Gastroesophageal sphincter (tissue), 4 donors: ENCODE measurements around the gene NBEA. TPM values are rescaled to one million over a fixed set of nuclear protein-coding genes. Genes with fewer than 3 reads are reported as not detected.
A peak's percentile ranks its signal among the peaks of the same experiment; 100 is the strongest.

Source experiments
- ATAC-seq: fragments of 150-250 bp; one replicate; pipeline ENCODE4 v1.9.1; 2016; ENCODE audit warnings: mild to moderate bottlenecking, moderate library complexity
- H3K27ac ChIP-seq, 4 donors: fragments of 200-600 bp; sonication (generic) in 3 of 4; 1 replicate in 3 of 4; 2 replicates in 1 of 4; pipeline ENCODE4 v1.5.1; 2016 to 2019
- H3K27me3 ChIP-seq: fragments of 200-600 bp; sonication (generic); one replicate; pipeline ENCODE4 v1.5.1; 2019
- H3K36me3 ChIP-seq, 2 donors: fragments of 200-600 bp; sonication (generic); one replicate each; pipeline ENCODE4 v1.5.1; 2019; ENCODE audit warnings: control low read depth in 1 of 2
- H3K4me1 ChIP-seq, 3 donors: fragments of 200-600 bp; sonication (generic); 1 replicate in 2 of 3; 2 replicates in 1 of 3; pipeline ENCODE4 v1.5.1; 2016 to 2019; ENCODE audit warnings: control low read depth in 2 of 3
- H3K4me3 ChIP-seq, 2 donors: fragments of 200-600 bp; sonication (generic); one replicate each; pipeline ENCODE4 v1.5.1; 2019; ENCODE audit warnings: mild to moderate bottlenecking in 1 of 2, moderate library complexity in 1 of 2
- H3K9me3 ChIP-seq, 3 donors: fragments of 200-600 bp; sonication (generic); one replicate each; pipeline ENCODE4 v1.5.1; 2017 to 2019; ENCODE audit warnings: control low read depth in 2 of 3
- CTCF ChIP-seq, 4 experiments: fragments of 200-600 bp in 2 of 4; fragments of 450-650 bp in 2 of 4; sonication (generic) in 1 of 4; IDR thresholded peaks; one replicate each; pipeline ENCODE4 v1.5.1; 2017 to 2019; ENCODE audit warnings: antibody characterized with exemption in 4 of 4, mild to moderate bottlenecking in 2 of 4, moderate library complexity in 2 of 4
- EP300 ChIP-seq: sonication (generic); formaldehyde crosslinking; IDR thresholded peaks from one replicate; pipeline ENCODE4 v1.6.1; 2017; ENCODE audit warnings: antibody characterized with exemption, mild to moderate bottlenecking
- POLR2A ChIP-seq, 2 donors: fragments of 450-650 bp; IDR thresholded peaks; one replicate each; pipeline ENCODE4 v1.6.1; 2017; ENCODE audit warnings: antibody characterized with exemption in 2 of 2, mild to moderate bottlenecking in 2 of 2, moderate library complexity in 1 of 2
- POLR2AphosphoS5 ChIP-seq: sonication (generic); formaldehyde crosslinking; IDR thresholded peaks from one replicate; pipeline ENCODE4 v1.6.1; 2017; ENCODE audit warnings: antibody characterized with exemption
- WGBS, 2 donors: methylation state at CpG; one replicate each; pipeline ENCODE4 v1.1.5; 2018; ENCODE audit warnings: low coverage in 1 of 2; 5-methylcytosine and 5-hydroxymethylcytosine counted together
- total RNA-seq, 4 donors: library from RNA; depleted of rRNA; stranded (reverse); fragments of >200 nt; gene quantifications; one replicate each; pipeline ENCODE4 v1.1.0, GENCODE V29; 2016

Gene NBEA
- total RNA-seq, 4 donors from 2014 or later = 24.8 to 52.1 (median 35.4) TPM

- ATAC-seq = no peak
- H3K36me3 ChIP-seq = peaks cover 0 to 6% of the 10 kb centered on the region in 2 donors
- H3K27ac ChIP-seq = no peak overlapping the region
- peaks cover 0 to 22% (median 11%) of the 10 kb centered on the region in 3 donors for H3K4me1 ChIP-seq
- no peaks in the 10 kb centered on the region for H3K9me3 ChIP-seq
- no peaks in the 10 kb centered on the region for H3K27me3 ChIP-seq
- no peak for TF ChIP-seq POLR2A (IDR thresholded peaks at IDR 0.05)
- TF ChIP-seq CTCF (IDR thresholded peaks at IDR 0.05) = no peak
- TF ChIP-seq POLR2AphosphoS5 = no peak
- TF ChIP-seq EP300 = no peak
- no peak overlapping the region for H3K4me3 ChIP-seq
- WGBS, 2 donors = 81 to 88% methylated on average over 5 of the region's 5 CpGs
Measured at GRCh38 chr13:35596321-35597030, 654.4 kb downstream of the NBEA start.

GRCh38 chr13:35597451-35597850, 655.4 kb downstream of the NBEA start:
- TF ChIP-seq EP300 (no peak), POLR2A (IDR thresholded peaks at IDR 0.05) (no peak), CTCF (IDR thresholded peaks at IDR 0.05) (no peak), POLR2AphosphoS5 (no peak)
- 89 to 100% methylated on average over 1 to 3 of the region's 3 CpGs for WGBS, 2 donors
- no peak for ATAC-seq
- Histone ChIP-seq H3K4me3 (no peak overlapping the region), H3K27ac (peak overlapping the region in 2 of 4 donors; percentile 49 to 56), H3K9me3 (no peaks in the 10 kb centered on the region), H3K4me1 (peaks cover 0 to 22% (median 11%) of the 10 kb centered on the region in 3 donors), H3K27me3 (no peaks in the 10 kb centered on the region), H3K36me3 (peaks cover 0 to 6% of the 10 kb centered on the region in 2 donors)

- no peak overlapping the region for H3K4me3 ChIP-seq
- 26 to 30% methylated on average over 3 of the region's 3 CpGs for WGBS, 2 donors
- H3K4me1 ChIP-seq = peaks cover 0 to 22% (median 11%) of the 10 kb centered on the region in 3 donors
- no peaks in the 10 kb centered on the region for H3K27me3 ChIP-seq
- no peak for ATAC-seq
- no peaks in the 10 kb centered on the region for H3K9me3 ChIP-seq
- peaks cover 0 to 1% of the 10 kb centered on the region in 2 donors for H3K36me3 ChIP-seq
- TF ChIP-seq POLR2AphosphoS5 (no peak), POLR2A (IDR thresholded peaks at IDR 0.05) (no peak), EP300 (no peak), CTCF (IDR thresholded peaks at IDR 0.05) (no peak)
- H3K27ac ChIP-seq = peak overlapping the region in 3 of 4 donors; percentile 49 to 58 (median 56)
Measured at GRCh38 chr13:35598233-35598632, 656.2 kb downstream of the NBEA start.

- 63 to 78% methylated on average over 3 of the region's 4 CpGs for WGBS, 2 donors
- H3K27ac ChIP-seq = peak overlapping the region; percentile 39 to 58 (median 52)
- peaks cover 0 to 22% (median 11%) of the 10 kb centered on the region in 3 donors for H3K4me1 ChIP-seq
Measured at GRCh38 chr13:35598790-35599369, 656.8 kb downstream of the NBEA start.

GRCh38 chr13:35599384-35599783, 657.3 kb downstream of the NBEA start:
- TF ChIP-seq POLR2AphosphoS5 (no peak), POLR2A (IDR thresholded peaks at IDR 0.05) (no peak), EP300 (no peak), CTCF (IDR thresholded peaks at IDR 0.05) (no peak)
- WGBS, 2 donors = 40 to 83% methylated on average over 1 of the region's 2 CpGs
- H3K4me3 ChIP-seq = no peak overlapping the region
- ATAC-seq = no peak
- peak overlapping the region in 3 of 4 donors; percentile 49 to 58 (median 56) for H3K27ac ChIP-seq
- H3K36me3 ChIP-seq = no peaks in the 10 kb centered on the region
- no peaks in the 10 kb centered on the region for H3K9me3 ChIP-seq
- no peaks in the 10 kb centered on the region for H3K27me3 ChIP-seq
- peaks cover 0 to 22% (median 11%) of the 10 kb centered on the region in 3 donors for H3K4me1 ChIP-seq

More at GRCh38 chr13:35598790-35599369, 656.8 kb downstream of the NBEA start:
- Histone ChIP-seq H3K27me3 (no peaks in the 10 kb centered on the region), H3K4me3 (no peak overlapping the region), H3K9me3 (no peaks in the 10 kb centered on the region), H3K36me3 (no peaks in the 10 kb centered on the region)
- TF ChIP-seq POLR2AphosphoS5 = no peak
- ATAC-seq = no peak
